GM18861 (cell line): ENCODE data around the gene MRPS16.
"Not testable (repeated sequence)": the region's sequence is repeated elsewhere in the genome, so short reads cannot be mapped to it uniquely, and the experiment has no call there.

Experiments used
- ATAC-seq: cut with Tn5 transposase; IDR thresholded peaks from one replicate; pipeline ENCODE4 v1.9.1; 2021; ENCODE audit not compliant: unreplicated experiment

MRPS16 gene

GRCh38 chr10:73252445-73253224, at the start of gene MRPS16:
MRPS16 (minus strand) TSS chr10:73252644; CDS start chr10:73252482, 162 bp downstream.
- peak; percentile 74 for ATAC-seq

GRCh38 chr10:73296946-73297345, 44.5 kb upstream of the MRPS16 start:
- no peak for ATAC-seq

DNA sequence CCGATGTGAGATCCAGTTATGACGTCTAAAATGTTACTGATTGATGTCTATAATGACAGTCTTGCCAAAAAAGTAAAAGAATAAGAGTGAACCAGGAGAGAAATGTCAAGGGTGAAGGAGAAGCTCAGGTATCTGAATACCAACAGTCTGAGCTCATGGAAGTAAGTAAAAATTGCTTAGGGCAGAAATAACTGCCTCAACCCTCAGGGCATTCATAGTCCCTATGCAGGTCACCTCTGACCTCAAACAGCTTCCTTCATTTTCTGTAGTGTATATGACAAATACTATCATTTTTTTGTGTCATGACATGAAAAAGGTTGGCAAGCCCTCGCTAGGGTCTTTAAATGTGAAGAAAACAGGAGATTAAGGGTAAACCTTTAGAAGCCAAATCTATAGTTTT, 41.0 kb upstream of the MRPS16 start:
- ATAC-seq = no peak

DNA sequence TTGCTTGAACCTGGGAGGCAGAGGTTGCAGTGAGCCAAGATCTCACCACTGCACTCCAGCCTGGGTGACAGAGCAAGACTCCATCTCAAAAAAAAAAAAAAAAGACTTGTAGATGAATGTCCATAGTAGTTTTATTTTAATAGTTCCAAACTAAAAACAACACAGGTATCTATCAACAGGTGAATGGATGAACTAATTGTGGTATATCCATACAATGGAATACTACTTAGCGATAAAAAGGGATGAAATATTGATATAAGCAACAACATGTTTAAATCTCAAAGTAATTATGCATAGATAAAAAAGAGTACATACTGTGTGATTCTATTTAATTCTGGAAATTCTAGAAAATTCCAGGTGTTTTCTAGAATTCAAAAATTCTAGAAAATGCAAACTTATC, 37.5 kb upstream of the MRPS16 start:
- no peak for ATAC-seq

GRCh38 chr10:73287441-73287840, 35.0 kb upstream of the MRPS16 start:
- no peak for ATAC-seq

GRCh38 chr10:73281097-73281496, 28.7 kb upstream of the MRPS16 start:
- ATAC-seq = no peak

DNA sequence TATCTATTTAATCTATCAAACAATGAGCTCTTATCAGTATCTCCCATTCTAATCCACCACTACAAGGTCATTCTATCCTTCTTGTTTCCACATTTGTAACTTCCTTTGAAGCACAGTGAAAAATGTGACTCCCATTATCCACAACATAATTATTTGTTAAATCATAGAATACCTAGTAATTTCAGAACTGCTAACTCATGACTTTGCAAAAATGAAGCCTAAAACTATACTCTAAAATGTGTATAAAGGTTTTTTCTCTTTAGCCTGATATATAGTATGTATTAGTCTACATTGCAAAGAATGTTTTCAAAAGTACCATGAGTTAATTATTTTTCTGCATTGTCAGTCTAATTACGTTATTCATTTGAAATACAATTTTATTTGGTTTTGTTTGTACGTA, 12.0 kb upstream of the MRPS16 start:
- ATAC-seq = no peak

DNA sequence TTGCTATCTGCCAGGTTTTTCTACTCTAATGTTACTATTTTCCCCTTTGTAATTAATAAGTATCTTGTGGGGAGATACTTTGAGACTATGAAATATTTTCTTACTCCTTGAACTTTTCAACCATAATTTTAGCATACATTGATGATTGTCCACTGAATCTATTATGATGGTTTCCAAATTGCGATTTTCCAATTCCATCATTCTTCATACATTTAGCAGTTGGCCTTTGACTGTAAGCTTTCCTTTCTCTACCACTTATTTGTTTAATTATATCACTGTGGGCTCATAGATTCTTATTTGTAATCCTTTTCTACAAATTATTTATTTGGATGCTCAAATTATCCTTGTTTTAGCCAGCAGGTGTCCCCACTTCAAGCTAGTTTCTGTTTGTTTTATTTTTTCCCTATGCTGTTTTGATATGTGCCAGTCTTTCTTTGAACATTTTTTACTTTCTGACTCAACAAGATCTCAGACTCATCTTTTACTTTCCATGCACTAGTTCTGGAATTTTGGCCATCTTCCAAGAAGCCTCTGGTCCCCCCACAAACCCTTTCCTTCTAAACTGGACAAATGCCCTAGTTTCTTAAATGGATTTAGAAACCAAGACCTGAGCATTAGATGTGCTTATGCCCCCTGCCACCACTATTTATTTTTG, 11.4 kb upstream of the MRPS16 start:
- no peak for ATAC-seq

DNA sequence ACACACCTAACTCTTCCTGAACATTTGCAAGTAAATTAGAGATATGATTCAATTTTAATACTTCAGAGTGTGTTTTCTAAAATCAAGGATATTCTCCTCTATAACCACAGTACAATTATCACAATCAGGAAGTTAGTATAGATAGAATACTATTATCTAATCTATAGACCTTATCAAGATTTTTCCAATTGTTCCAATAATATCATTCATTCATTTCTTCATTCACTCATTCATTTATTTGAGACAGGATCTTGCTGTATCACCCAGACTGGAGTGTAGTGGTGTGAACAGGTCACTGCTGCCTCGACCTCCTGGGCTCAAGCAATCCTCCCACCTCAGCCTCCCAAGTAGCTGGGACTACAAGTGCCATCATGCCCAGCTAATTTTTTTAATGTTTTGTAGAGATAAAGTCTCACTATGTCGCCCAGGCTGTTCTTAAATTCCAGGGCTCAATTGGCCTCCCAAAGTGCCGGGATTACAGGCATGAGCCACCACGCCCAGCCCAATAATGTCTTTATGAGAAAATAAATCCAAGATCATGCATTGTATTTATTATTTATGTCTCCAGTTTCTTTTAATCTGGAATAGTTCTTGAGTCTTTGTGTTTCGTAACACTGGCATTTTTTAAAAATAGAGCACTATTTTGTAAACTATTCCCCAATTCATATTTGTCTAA, 10.6 kb upstream of the MRPS16 start:
- ATAC-seq = no peak

- no peak for ATAC-seq
Measured at GRCh38 chr10:73262105-73262730, 9.8 kb upstream of the MRPS16 start.

DNA sequence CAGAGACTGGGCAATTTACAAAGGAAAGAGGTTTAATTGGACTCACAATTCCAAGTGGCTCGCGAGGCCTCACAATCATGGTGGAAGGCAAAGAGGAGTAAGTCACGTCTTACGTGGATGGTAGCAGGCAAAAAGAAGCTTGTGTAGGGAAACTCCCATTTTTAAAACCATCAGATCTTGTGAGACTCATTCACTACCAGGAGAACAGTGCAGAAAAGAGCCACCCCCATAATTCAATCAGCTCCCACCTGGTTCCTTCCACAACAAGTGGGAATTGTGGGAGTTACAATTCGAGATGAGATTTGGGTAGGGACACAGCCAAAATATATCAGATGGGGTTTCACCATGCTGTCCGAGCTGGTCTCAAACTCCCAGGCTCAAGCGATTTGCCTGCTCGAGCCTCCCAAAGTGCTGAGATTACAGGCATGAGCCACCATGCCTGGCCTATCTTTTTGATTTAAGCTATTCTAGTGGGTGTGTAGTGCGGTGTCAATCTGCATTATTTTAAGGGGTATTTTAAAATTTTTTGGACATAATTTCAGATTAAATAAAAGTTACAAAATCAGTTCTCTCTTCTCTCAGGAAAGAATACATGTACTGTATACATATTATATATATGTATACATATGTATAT, 9.0 kb upstream of the MRPS16 start:
- no peak for ATAC-seq

DNA sequence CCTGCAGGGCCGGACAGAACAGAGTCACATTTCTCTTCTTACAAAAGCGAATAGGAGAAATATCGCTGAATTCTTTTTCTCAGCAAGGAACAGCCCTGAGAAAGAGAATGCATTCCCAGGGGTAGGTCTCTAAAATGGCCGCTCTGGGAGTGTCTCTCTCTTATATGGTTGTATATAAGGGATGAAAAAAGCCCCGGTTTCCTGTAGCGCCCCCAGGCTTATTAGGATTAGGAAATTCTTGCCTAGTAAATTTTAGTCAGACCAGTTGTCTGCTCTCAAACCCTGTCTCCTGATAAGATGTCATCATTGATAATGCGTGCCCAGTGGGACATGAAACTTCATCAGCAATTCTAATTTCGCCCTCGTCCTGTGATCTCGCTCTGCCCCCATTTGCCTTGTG, 6.2 kb upstream of the MRPS16 start:
- not testable (repeated sequence) for ATAC-seq

DNA sequence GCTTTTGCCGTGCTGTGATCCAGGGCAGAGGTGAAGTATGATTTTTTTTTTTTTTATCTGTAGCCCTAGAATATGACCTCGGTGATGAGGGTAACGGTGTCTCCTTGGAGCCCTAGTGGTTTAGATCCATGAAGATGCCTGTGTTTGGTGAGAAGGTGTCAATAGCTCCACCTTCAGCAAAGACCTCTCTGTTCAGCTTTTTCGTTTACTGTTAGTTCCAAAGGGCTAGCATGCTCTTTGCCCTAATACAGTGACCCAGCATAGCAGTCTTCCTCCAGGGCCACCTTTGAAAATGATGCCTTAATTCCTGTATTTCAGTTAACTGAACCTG, 746 bp upstream of the MRPS16 start:
- no peak for ATAC-seq

GRCh38 chr10:73251683-73252444, 580 bp downstream of the MRPS16 start:
- ATAC-seq = no peak

GRCh38 chr10:73248259-73248724, 4.2 kb downstream of the MRPS16 start:
- ATAC-seq = no peak

GRCh38 chr10:73247509-73248258, 4.8 kb downstream of the MRPS16 start:
- no peak for ATAC-seq

DNA sequence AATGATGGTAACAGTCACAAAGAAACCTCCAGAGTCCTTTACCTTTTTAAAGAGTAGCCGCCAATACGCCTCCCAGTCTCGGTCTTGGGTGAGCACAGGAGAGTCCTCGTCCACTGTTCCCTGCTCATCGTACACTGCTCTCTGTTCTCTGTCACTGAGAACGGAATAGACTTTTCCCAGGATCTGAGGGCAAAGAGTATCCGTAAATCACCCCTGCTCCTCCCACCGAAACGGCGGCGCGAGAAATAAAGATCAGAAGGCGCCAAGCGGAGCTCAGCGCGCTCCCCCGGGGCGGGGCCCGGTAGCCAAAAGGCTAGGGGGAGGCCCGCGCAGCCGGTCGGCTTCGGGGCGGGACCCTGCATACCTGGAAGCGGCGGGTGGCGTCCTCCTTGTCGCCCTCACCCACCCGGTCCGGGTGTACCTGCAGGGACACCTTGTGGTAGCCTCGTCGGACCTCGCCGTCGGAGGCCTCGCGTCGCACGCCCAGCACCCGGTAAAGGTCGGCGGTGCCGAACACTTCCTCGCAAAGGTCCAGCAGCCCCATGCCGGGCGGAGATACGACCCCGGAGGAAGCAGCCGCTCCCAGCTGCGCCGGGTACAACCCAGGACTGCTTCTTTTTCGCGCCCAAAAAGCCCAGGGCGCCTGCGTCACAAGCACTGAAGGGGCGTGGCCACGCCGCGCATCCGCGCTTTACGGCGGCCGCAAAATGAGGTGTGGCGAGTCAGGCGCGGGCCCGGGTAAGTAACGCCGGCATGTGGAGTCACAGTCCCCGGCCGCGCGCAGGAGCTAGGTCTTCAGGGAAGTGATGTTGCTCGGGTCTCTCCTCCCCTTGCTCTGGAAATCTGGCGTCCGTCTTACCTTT, 5.6 kb downstream of the MRPS16 start, which contains the start of gene DNAJC9:
Gene DNAJC9, minus strand, starts transcription at position 610 of the 863 bp plus-strand sequence. Its CDS starts 66 bp downstream, at position 544.
- peak; percentile 61 for ATAC-seq

DNA sequence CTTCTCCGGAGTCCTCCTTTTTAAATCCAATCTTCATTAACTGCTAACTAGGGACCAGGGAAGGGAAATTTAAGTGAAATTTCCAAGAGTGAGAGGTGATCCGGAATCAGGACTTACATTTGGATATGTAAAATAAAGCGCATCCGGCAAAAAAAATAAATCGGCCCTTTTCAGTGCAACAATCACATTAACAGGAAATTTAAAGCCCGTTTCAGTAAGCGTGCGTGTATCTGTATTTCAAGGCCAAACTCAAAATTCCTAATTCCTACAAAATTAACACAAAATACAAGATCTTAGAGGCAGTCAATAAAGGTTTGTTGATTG, 6.2 kb downstream of the MRPS16 start:
- ATAC-seq = no peak
